ENCODE measurements around the gene CATSPERB. TPM values are rescaled to one million over a fixed set of nuclear protein-coding genes. Genes with fewer than 3 reads are reported as not detected.

The CATSPERB gene
- total and polyA plus RNA-seq, 9 of the 15 experiments (the other 6 are each of a cell fraction or from before 2014, with no cell fraction given): 0.05 to 1.4 (median 0.89) TPM

DNA sequence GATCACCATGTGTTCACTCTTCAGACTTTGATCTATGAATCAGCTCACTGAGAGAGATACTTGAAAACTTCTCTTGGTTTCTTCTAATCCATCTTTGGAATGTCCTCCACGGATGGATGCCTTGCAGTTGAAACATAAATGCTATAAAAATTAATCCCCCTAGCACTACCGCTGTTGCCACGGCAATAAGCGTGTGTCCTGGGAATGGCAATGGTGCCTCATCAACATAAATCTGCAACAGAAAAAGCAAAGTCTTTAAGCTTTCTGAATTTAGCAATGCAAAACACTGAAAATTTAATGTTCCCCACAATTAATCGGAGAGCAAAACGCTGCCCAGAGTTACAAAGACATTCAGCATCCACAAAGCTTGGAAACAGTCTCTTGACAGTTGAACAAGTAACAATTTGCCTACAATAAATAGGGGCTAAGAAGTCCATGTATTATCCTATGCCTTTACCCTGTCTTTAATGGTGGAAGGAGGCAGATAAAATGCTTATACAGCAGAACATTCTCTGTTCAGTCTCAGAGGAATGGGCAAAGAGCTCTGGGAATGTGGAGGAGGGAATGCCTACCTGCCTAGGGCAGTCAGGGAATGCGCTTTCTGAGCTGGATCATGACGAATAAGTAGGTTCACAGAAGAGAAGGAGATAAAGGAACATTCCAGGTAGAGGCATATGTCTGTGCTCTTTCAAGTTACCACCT, 150.9 kb downstream of the CATSPERB start (continued):
- TF ChIP-seq, protein P1, sequence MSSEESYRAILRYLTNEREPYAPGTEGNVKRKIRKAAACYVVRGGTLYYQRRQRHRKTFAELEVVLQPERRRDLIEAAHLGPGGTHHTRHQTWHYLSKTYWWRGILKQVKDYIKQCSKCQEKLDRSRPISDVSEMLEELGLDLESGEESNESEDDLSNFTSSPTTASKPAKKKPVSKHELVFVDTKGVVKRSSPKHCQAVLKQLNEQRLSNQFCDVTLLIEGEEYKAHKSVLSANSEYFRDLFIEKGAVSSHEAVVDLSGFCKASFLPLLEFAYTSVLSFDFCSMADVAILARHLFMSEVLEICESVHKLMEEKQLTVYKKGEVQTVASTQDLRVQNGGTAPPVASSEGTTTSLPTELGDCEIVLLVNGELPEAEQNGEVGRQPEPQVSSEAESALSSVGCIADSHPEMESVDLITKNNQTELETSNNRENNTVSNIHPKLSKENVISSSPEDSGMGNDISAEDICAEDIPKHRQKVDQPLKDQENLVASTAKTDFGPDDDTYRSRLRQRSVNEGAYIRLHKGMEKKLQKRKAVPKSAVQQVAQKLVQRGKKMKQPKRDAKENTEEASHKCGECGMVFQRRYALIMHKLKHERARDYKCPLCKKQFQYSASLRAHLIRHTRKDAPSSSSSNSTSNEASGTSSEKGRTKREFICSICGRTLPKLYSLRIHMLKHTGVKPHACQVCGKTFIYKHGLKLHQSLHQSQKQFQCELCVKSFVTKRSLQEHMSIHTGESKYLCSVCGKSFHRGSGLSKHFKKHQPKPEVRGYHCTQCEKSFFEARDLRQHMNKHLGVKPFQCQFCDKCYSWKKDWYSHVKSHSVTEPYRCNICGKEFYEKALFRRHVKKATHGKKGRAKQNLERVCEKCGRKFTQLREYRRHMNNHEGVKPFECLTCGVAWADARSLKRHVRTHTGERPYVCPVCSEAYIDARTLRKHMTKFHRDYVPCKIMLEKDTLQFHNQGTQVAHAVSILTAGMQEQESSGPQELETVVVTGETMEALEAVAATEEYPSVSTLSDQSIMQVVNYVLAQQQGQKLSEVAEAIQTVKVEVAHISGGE (CRISPR knock-in tag; IDR thresholded peaks at IDR 0.05): no peak
- TF ChIP-seq FOSL1 (tag; conservative IDR thresholded peaks at IDR 0.05) (no peak), PHB2 (IDR thresholded peaks at IDR 0.05; ENCODE audit: low read depth) (no peak), ZNF23 (CRISPR knock-in tag; IDR thresholded peaks at IDR 0.05) (no peak), FOXO4 (CRISPR knock-in tag; IDR thresholded peaks at IDR 0.05) (no peak), ZNF280A (IDR thresholded peaks at IDR 0.05; ENCODE audit: low read depth, partially characterized antibody) (no peak), SREBF1 (IDR thresholded peaks at IDR 0.05; ENCODE audit: borderline replicate concordance, low read depth, low read length) (no peak), ATF3 (IDR thresholded peaks at IDR 0.05) (no peak), ATF3 (CRISPR knock-in tag; conservative IDR thresholded peaks at IDR 0.05) (no peak)
